Activated CD4-positive, alpha-beta T cell treated with anti-CD3 and anti-CD28 coated beads for 24 hours (primary cell): ENCODE data around the gene INPP5A.

Experiments used
- DNase-seq, 2 donors: peaks; one replicate each; pipeline ENCODE4 v3.0.0-alpha.2; 2020; ENCODE audit warnings: low read depth in 2 of 2

The INPP5A gene

DNA sequence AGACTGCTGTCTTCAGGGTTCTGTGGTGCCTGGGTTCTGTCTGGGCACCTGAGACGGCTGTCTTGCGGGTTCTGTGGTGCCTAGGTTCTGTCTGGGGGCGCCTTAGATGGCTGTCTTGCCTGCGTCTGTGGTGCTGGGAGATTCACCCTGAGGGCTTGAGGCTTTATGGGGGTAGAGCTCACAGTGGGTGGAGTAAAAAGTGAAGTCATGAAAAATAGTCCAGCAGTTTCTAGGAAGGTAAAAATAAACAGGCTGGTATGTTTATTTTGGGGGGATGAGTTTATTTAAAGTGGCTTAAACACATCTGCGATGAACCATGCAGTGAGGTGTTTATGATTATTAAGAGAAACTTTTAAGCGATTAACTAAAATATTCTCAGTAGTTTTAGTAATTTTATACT lies 184.1 kb downstream of the INPP5A start:
- DNase-seq: no peak

DNA sequence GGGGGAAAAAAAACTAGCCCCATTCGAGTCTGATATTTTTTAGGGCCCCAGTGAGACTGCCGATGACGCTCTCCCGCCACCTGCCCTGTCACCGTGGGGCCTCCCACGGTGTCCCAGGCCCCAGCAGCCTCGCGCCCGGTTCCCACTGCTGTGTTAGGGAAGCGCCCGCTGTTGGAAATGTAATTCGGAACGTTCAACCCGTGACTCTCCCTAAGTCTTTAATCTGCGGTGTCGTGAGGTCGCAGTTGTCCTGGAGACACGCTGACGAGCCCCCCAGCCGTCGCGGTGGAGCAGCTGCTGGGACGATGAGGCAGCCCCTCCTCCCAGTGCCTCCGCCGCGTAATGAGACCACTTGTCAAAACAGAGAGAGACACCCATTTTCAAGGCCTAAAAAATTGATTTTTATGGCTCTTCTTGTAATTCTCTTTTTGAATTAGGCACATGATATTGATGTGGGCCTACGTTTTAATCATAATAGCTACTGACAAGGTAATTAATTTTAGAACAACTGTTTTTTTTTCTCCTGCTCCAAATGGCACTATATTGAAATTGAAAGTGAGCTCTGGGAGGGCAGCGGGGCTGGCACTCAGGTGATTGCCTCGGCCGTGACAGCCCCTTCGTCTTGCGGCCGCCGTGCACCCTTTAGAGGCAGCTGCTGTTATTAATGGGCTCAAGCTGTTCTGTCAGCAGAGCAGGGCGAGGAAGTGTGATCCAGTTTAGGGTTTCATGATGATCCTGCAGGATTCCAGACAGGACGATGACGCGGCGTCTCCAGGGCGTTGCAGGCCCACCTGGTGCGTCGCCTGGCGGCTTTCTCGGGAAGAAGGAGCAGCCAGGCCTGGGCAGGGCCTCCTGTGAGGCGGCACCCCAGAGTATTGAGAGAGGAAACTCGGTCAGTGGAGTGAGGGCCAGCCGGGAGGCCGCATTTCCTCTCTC lies 185.1 kb downstream of the INPP5A start:
- DNase-seq: no peak

DNA sequence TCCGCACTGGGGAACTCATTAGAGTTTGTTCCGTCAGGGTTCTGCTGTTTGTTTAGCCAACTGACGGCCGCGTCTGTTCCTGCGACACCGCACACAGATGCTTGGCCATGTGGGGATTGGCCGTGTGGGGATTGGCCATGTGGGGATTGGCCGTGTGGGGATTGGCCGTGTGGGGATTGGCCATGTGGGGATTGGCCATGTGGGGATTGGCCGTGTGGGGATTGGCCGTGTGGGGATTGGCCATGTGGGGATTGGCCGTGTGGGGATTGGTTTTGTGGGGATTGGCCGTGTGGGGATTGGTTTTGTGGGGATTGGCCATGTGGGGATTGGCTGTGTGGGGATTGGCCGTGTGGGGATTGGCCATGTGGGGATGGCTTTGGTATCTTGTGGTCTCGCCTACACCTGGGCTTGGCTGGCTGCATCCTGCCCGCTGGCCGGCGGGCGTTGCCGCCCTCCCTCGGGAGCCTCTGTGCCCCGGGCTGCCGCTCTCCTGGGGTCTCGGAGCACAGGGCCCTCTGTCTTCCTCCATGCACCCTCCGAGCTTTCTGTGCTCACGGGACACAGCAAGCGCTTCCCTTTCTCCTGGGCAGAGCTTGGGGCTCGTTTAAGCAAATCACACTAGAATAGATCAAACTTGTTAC lies 185.9 kb downstream of the INPP5A start:
- DNase-seq: no peak

DNA sequence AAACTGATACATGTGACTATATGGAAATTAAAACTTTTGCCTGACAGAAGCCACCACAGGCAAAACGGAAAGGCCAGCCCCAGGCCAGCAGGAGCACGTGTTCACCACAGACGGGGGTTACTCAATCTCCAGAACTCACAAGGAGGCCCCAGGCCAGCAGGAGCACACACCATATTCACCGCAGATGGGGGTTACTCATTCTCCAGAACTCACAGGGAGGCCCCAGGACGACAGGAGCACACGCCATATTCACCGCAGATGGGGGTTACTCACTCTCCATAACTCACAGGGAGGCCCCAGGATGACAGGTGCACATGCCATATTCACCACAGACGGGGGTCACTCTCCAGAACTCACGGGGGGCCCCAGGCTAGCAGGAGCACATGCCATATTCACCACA lies 186.9 kb downstream of the INPP5A start:
- DNase-seq: no peak

DNA sequence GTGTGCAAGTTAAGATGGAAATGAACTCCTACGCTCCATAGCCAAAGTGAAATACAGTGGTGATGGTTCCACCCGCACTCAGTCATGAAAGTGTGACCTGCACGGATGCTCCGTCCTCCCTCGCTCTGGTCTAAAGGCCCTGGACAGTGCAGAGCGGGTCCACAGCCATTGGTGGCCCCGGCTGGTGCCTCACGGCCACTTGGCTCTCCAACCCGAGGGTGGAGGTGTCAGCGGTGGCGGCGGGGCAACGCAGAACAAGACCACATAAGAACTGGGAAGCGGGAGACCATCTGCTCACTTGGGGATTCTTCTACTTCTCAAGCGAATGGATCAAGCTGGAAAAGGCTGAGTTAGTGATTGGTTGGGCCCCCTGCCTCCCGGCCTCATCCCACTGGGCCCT lies 187.6 kb downstream of the INPP5A start:
- DNase-seq: no peak

DNA sequence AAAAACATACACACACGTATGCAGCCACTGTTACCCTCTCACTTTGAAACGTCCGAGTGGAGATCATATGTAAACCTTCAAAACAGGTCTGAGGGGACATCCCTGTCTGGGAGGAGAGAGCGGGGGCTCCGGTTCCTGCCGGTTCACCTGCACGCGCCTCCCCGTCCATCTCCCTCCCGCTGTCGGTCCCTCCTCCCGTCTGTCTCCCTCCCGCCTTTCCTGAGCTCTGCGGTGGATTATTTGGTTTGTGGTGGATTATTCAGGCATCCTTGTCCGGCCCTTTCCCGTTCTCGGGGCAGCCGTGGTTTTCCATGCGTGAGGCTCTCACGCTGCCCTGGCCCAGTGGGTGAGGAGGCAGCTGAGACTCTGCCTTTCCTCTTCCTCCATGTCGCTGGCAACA lies 188.6 kb downstream of the INPP5A start:
- DNase-seq: no peak

DNA sequence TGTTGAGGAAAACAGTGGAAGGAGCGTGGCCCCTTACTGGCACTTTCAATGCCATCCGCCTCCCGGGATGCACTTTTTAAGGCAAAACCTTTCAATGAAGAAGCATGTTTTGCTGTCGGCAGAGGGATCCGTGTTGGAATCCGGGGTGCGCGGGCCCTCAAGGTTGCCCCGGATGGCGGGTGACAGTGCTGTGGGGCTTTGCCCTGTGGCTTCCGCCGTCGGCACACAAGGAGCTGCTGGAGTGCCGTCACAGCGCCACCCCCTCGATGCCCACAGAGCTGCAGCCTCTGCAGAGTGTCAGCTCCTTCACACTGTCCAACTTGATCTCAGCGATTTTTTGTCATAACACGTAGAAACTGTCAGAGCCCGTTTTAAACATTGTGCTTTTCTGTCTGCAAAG lies 189.4 kb downstream of the INPP5A start:
- DNase-seq: no peak

DNA sequence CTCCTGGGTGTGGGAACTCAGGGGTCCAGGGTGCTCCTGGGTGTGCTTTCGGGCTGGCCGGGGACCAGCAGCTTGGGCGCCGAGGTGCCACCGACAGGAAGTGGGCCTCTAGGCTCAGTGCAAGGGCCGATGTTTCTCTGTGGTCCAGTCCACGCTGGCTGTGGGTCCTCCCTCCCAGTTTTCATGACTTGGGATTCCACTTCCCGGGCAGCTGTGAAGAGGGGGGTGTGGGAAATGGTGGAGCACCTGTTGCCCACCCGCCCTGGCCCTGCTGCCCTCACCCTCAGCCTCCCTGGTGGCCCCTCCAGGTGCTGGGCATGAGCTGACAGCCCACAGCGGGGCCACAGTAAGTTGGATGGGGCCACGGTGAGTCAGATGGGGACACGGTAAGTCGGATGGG lies 189.8 kb downstream of the INPP5A start:
- DNase-seq: no peak

DNA sequence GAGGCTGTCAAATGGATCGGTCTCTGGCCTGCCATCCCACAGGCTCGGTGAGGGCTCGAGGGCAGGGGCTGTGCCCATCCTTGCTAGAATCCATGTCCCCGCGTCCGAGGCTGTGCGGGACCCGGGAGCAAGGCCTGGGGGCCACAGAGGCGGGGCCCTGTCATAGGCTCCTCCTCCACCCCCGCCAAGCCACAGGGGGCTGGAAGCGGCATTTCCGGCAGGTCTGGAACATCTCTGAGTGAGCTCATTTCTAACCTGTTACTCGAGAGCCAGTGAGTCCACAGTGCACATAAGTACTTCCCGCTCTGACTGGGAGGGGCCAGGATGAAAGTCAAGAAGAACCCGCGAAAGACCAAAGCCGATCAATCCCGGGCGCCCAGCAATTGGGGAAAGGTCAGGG lies 190.7 kb downstream of the INPP5A start:
- no peak for DNase-seq

DNA sequence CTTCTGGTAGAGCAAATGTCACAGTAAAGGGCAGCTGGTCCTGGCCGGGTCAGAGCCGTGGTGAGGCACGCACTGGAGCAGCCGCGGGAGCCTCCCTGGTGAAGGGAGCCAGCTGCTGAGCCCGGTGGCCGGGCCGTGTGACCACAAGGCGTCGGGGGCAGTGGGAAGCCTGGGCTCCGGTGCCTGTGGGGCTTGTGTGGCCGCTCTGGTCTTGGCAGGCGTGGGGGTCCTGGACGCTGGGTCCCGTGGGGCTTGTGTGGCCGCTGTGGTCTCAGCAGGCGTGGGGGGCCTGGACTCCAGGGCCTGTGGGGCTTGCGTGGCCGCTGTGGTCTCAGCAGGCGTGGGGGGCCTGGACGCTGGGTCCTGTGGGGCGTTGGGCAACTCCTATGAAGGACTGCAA lies 191.2 kb downstream of the INPP5A start:
- DNase-seq: no peak

DNA sequence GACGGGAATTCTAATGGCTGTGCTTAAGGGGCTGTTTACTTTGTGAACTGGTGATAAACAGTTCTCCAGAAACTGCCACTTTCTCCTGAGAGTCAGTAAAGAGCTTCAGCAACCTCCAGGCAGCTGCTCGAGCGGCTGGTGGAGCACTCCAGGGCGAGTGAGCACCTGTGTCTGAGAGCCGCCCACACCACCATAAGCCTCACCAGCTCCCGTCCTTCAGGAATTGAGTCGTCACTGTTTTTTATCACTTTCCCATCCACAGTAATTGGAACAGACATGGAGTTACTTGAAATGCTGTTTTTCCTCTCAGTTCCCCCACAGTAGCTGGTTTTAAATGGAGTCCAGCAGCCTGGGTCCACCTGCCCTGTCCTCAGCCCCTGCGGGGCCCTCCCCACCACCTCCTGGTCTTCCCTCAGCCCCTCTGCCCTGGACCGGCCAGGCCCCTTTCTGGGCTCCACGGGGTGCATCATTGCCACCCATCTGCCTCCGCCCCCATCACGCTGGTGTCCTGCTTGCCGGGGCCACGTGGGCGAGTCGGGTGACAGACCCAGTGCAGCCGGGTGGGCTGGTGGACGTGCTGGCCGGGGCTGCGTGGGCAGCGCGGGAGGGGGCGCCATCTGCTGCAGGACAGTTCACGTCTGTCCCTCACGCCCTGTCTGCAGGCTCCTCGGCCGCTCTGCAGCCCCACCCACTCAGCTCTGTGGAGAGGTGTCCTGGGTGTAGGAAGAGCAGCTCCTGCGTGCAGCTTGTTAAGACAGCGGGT lies 192.4 kb downstream of the INPP5A start:
- DNase-seq: no peak

DNA sequence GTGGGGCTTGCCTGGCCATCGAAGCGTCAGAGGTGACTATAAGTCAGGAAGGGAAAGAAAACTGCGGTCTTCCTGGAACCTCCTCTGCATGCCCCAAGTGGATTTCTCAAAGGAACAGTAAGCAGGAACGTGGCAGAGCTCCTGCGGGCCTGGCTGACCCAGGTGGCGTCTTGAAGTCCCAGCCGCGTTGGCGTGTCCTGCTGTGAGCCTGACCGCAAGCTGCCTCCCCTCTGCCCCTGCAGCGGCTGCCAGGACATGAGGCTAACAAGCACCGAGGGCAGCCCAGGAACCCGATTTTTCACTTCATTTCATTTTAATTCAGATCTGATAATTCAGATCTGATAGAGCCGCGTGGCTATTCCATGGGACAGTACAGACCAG lies 193.0 kb downstream of the INPP5A start:
- DNase-seq: no peak

DNA sequence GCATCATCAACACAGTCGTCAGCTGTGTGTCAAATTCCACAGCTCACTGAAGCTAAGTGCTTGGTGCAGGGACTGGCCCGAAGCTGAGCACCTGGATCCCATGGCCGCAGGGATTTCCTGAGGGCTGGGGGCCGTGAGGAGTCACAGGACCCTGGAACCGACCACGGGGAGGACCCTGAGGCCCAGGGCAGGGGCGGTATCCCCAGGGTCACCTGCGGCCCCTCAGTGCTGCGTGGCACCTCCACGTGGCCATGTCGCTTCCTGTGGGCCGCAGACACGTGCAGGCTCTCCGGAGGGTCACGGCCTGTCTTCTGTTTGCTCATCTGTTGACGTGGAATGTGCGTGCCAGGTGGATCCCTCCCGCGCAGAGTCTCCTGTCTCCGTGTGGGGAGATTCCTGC lies 194.9 kb downstream of the INPP5A start:
- no peak for DNase-seq

DNA sequence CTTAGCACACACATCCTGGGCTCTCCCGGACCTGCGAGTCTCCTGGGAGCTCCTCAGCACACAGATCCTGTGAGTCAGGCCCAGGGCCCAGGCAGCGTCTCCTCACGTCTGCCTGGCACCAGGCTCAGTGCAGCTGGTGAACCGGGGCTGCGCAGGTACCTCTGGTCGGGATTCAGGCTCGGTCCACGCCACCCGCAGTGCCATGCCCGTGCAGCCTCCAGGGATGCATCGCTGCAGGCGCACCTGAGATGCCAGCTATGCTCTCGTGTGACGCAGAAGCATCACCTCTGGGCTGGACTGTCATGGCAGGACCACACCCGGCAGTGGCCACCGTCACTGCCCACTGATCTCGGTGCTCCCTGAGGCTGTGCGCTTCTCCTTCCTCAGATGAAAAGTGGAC lies 196.3 kb downstream of the INPP5A start:
- no peak for DNase-seq

DNA sequence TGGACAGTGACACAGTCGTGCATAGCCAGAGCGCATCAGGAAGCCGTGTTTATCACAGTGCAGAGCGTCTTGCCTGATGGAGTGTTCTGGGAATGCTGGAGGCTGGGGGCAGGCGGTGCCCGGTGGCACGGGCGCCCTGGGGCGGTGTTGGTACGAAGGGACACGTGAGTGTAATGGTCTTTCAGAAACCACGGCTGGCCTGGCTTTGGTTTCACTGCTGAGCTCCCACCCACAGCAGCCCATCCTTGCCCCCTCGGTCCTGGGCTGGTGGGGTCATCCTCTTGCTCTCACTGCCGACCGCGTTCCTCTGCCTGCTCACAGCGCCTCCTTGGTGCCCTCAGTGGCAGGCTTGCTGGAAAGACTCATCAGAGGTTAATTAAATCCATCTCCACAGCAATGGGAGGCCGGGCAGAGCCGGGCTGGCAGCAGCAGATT lies 197.8 kb downstream of the INPP5A start:
- no peak for DNase-seq

DNA sequence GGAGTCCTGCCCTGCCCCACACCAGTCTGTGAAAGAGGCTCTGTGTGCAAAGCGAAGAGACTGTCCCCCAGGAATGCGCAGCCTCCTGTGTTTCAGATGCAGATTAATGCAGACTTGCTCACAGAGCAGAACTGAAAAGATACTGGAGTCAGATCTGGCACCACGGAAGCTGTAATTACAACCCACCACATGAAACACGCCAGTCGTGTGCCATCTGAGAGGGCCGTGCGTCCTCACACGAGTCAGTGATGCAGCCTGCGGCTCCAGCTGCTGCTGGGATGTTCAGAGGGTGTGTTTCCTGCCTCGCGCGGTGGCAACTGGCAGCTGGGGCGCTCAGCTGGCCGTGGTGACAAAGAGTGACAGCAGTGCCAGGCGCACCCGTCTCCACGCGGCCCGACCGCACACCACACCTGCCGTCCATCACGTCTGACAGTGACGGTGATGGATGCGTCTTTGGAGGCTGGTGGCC lies 198.4 kb downstream of the INPP5A start:
- DNase-seq: no peak

DNA sequence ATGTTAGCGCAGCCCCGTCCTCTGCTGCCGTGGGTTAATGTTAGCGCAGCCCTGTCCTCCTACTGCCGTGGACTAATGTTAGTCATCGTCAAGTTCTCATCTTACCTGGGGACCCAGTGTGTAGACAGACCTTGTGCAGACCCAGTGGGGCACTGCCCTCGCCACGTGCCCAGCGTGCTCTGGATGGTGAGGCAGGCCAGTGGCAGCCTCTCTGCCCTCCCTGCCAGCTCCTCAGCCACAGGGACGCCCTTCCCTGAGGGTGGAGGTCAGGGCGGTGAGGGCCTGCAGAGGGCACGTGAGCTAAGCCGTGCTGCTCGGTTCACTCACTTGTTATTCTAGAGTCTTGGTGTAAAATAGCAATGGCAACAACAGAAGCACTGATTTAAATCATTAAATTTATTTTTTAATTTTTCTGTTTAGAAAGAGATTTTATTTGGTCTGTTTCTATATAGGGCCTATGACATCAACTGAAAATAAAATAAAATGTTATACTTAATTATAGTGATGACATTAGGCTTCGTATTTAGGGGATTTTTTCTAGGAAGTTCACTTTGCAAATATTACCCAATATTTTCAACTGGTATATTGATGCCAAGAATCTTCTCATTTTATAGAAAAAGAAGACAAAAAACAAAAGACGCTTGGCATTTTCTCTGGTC lies 199.9 kb downstream of the INPP5A start:
- no peak for DNase-seq

DNA sequence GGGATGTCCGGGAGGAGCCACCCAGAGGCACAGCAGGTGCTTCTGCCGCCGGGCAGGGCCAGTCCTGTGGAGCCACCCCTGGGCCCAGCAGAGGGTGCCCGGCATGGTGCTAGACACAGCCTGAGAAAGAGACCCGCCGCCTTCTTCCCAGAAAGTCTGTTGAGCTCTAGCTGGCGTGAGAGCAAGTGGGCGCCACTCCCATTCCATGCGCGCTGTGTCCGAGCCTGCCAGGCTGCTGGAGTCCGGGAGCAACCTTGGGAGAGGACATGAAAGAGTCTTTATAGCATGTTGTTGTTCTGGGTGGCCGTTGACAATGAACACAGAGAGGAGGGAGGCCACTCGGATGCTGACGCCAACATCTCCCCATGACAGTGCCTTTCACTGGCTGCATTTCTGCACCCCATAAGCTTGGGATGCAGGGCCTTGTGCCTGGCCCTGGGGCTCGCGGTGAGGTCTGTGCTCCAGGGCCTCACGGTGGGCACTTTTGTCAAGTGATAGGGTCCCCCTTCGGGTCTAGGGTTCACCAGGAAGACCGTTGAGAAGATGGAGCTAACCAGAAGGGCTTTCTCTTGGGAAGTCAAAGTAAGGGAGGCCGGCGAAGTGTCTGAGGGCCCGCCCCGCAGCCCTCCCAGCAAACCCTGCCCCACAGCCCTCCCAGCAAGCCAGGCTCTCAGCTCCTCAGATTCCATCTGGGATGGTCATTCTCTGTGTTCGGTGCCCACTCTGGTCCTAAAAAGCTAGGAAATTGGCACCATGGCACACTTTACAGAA lies 201.1 kb downstream of the INPP5A start:
- no peak for DNase-seq

DNA sequence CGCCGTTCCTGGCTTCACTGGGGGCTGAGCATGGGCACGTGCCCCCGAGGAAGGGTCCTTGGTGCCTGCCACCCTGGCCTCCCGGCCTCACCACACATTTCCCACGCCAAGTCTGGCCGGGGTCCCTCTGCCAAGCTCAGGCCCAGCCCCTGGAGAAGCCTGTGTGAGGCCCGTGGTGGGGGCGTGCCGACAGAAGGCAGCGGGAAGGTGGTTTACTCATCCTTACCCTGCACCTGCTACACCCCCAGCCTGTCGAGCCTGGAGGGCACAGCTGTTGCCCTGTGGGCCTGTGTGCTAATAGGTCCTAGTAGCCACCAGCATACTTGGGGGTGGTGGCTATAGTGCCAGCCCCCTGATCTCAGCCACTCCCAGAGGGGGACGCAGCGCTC lies 201.6 kb downstream of the INPP5A start:
- DNase-seq: no peak

DNA sequence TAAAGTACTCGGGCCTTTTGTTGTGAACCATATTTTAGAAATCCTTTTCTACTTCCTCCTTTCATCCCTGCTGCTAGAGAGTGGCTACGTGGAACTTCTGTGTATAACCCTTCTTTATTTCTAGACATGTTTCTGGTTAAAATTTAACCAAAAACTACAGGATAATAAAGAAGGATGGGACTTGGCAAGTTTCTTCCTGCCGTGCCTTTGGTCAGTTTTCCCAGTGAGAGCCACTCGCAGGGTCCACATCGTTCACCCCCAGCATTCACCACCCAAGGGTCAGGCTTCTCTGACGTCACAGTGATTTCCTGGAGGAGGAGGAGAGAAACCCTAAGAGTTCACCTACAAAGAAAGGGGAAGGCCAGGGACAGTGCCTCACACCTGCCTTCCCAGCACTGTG lies 203.0 kb downstream of the INPP5A start:
- DNase-seq: no peak

DNA sequence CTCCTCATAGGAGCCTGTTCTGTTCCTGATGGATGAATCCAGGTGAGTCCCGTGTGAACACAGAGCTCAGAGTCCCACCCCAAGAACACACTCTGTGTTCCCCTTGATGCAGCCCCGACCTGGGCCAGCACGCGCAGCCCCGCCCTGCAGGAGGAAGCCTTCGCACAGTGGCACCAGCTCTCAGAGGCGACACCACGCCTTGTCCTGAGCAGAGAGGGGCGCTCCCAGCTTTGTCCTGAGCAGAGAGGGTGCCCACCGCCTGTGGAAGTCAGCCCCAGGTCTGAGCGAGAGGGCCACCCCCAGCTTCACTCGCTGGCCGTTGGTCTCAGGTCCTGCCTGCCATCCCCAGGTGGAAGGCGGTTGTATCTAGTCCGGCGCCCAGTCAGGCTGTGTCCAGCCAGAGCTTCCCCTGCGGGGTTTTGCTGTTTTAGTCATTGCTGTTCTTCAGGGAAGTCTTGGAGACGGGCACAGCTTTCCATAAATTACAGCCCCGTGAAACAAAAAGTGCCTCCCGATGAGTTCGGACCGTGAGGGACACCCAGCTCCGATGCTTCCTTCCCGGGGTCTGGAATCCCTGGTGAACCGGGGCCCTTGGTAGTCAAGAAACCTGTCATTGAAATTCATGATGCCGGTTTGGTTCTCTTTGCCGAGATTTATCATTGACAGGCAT lies 204.7 kb downstream of the INPP5A start:
- no peak for DNase-seq
